KG1 (cell line): ENCODE measurements around the gene TAX1BP3.

Experiments used
- DNase-seq: peaks from one replicate; lab custom pipeline; 2025; lab: John Stamatoyannopoulos, UW

The TAX1BP3 gene

DNA sequence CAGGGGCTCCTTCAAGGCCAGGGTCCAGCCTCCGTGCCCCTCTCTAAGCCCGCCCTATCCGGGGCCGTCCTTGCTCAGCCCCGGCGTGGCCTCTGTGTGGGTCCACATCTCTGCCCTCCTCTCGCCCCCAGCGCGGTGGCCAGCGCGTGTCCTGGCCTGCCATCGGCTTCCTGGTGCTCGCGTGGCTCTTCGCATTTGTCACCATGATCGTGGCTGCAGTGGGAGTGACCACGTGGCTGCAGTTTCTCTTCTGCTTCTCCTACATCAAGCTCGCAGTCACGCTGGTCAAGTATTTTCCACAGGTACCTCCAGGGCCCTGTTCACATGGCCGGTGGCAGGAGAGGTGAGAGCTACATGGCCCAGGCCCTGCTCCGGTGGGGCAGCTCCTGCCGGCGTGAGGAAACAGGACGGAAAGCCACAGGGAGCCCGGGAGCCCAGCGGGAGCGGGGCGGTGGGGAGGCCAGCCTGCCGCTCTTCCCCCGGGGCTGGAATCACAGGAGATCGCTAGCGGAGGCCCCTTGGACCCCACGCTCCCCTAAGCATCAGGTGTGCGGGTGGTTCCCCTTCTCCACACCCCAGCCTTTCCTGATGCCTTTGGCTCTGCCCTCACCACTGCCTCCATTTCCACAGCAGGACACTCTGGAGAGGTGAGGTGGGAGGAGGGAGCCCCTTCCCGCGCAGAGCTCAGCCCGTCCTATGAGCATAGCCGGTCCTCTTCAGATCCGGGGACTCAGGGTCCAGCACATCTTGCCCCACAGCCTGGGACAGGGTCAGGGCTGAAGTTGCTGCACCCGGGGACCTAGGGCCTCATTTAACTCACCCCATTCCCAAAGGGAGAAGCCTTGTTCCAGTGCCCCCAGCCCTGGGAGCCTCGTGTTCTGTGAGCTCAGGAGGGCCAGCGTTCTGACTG is 10.2 kb downstream of the TAX1BP3 start:
- no peak for DNase-seq

GRCh38 chr17:3657588-3657869 is 10.8 kb downstream of the TAX1BP3 start:
- DNase-seq: no peak

DNA sequence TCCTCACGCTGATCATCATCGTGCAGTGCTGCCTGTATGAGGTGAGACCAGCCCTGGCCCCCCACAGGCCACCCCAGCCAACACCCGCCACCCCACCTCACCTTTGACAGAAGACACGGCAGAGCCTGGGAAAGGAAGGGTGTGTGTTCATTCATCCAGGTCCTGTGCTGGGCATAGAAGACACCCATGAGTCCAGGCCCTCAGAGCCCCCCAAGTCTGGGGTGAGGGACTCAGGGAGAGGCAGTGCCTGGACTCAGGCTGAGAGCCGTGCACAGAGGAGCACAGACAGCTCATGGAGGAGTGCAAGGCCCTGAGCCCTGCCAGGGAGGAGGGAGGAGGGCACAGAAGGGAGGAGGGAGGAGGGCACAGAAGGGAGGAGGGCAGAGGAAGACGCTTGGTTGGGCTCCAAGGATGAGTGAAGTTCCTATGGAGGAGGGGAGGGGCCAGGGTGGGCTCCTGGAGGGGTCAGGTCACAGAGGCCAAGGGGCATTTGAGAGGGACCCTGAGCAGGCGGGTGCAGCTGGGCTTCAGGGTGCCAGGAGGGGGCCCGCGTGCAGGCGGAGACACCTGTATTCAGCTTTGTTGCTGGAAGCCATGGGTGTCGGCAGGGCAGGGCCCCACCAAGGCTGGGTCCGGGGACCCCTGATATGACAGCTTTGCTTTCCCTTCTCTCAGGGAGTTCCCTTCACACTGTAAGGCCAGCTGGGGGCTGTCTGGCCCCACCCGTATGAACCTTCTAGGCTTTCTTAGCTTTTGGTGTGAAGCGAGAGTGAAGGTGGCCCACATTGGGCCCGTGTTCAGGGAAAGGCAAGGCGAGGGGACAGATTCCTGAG is 11.4 kb downstream of the TAX1BP3 start:
- DNase-seq: no peak

DNA sequence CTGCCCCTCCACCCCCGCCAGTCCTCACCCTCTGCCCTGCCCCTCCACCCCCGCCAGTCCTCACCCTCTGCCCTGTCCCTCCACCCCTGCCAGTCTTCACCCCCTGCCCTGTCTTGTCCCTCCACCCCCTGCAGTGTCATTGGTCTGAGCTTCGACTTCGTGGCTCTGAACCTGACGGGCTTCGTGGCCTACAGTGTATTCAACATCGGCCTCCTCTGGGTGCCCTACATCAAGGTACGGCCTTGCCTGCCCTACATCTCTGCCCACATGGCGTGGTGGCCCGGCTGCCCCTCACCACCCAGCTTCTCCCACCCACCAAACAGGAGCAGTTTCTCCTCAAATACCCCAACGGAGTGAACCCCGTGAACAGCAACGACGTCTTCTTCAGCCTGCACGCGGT is 12.0 kb downstream of the TAX1BP3 start:
- no peak for DNase-seq

DNA sequence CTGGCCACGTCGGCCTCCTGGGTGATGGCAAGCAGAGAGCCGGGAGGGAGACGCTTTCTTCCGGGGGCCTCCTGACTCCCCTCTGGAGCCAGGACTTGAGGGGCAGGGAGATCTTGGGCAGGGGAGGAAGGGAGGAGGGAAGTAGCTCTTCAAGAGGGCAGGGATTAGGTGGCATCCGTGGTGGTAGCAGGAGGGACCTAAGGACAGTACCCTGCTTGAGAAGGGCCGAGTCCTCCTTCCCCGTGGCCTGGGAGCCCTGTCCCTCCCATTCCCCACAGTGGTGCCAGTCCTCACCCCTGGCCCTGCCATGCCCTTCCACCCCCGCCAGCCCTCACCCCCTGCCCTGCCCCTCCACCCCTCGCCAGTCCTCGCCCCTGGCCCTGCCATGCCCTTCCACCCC is 12.6 kb downstream of the TAX1BP3 start:
- DNase-seq: no peak

DNA sequence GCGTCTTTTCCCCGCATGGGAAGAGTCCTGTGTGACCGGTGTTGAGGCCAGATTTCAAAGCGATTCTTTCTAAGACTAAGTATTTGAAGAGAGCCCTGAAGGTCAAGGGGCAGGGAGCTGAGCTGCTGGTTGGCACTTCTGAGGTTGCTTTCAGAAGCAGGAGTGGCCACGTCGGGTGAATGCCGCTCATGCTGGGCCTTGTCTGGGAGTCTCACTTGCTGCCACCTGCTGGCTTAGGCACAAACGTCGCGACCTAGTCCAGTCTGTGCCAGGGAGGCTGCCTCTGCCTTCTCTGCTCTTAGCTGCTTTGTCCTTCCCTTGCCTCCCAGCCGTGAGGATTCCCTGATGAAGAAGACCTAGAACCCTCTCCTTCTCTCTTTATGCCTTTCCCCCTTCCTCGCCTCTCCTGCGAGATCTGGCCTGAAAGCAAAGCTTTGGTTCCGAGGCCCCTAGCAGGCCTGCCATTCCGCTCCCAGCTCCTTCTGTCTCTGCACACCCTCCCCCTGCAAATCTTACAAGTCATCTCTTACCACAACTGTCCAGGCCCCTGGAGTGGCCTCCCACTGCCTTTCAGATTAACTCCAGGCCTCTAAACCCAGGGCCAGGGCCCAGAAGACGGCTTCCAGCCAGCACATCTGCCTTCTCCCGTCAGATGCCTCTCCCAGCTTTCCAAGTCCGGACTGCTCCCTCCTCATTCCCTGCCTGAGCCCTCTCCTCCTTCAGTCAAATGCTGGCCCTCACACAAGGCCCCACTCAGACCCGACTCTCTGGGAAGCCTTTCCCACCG is 20.4 kb downstream of the TAX1BP3 start:
- DNase-seq: no peak

GRCh38 chr17:3647251-3647650 is 21.1 kb downstream of the TAX1BP3 start:
- no peak for DNase-seq

DNA sequence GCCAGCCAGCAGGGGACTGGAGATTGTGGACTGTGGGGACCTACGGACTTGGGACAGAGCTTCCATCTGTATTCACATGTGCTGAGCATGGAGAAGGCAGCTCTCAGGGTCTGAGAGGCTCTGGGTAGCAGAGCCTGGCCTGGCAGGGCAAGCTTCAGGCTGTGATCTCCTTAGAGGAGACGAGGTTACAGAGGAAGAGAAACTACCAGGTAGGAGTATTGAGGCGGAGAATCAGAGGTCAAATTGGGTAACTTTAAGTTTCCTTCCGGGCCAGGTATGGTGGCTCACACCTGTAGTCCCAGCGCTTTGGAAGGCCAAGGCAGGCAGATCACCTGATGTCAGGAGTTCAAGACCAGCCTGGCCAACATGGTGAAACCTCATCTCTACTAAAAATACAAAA is 23.1 kb downstream of the TAX1BP3 start:
- no peak for DNase-seq

DNA sequence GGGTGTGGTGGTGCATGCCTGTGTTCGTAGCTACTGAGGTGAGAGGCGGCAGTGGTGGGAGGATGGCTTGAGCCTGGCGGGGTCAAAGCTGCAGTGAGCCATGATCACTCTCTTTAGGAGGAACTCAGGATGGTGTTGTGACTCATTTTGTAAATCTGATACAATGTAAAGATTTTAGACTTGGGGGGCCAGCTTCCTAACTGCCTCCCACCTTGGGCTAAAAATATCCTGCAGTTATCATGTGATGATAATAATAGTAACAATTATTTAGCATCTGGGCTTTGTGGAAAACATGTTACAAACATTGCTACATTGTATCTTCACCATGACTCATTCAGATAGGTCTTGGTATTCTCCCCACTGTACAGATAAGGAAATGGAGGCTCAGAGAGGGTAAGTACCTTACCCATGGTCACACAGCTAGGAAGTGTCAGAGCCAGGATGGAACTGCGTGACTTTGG is 24.5 kb downstream of the TAX1BP3 start:
- DNase-seq: no peak

GRCh38 chr17:3641717-3642486 is 26.5 kb downstream of the TAX1BP3 start:
- DNase-seq: no peak

DNA sequence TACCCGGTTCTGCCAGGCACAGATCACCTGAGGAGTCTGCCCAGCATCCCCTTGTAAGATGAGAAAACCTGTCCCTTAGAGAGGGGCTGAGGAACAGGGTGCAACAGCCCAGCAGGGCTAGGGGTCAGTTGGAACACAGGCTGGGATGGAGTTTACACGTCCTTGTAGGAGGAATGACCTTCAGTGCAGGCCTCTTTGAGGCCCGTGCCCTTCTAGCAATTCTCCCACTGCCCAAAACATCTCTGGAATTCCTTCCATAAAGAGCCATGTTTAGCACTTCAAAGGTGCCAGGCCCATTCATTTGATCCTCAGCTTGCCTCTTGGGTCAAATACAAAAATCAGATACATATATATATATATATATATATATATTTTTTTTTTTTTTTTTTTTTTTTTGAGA is 27.4 kb downstream of the TAX1BP3 start:
- DNase-seq: no peak

DNA sequence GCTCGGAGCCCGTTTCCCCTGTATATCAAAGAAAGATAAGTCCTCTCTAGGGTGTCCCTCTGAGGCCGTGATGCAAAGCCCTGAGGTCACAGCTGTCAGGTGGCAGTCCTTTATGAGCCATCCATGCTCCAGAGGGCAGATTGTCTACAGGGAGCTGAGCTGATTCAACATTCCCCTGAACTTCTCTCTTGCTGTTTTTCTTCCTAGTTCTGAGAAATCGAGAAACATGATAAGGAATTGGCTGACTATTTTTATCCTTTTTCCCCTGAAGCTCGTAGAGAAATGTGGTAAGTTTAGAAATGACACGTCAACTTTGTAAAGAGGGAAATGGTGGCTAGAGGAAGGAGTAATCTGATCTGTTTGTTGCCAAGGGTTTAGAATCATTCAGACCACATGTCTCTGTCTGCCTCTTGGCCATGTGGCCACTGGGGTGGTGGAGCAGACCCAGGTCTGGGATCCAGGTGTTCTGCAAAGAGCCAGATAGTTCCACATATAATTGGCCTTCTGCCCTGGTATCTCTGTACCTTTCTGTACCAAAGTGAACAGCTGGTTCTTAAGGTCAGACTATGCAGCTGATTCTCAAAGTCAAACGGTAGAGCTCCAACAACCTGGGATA is 28.3 kb downstream of the TAX1BP3 start:
- peak; percentile 1 for DNase-seq

DNA sequence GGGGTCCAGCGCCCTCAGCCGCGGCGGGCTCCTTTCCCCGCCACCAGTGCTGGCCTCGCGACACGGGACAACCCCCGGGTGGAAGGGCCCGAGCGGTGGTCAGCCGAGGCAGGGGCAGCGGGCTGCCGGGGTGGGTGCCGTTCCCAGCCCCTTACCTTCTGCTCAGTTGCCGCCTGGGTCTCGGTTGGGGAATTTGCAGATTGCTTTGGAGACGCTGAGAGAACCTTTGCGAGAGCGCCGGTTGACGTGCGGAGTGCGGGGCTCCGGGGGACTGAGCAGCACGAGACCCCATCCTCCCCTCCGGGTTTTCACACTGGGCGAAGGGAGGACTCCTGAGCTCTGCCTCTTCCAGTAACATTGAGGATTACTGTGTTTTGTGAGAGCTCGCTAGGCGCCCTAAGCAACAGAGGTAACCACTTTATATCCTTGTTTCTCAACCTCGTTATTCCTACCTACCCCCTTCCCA is 31.4 kb downstream of the TAX1BP3 start:
- no peak for DNase-seq

DNA sequence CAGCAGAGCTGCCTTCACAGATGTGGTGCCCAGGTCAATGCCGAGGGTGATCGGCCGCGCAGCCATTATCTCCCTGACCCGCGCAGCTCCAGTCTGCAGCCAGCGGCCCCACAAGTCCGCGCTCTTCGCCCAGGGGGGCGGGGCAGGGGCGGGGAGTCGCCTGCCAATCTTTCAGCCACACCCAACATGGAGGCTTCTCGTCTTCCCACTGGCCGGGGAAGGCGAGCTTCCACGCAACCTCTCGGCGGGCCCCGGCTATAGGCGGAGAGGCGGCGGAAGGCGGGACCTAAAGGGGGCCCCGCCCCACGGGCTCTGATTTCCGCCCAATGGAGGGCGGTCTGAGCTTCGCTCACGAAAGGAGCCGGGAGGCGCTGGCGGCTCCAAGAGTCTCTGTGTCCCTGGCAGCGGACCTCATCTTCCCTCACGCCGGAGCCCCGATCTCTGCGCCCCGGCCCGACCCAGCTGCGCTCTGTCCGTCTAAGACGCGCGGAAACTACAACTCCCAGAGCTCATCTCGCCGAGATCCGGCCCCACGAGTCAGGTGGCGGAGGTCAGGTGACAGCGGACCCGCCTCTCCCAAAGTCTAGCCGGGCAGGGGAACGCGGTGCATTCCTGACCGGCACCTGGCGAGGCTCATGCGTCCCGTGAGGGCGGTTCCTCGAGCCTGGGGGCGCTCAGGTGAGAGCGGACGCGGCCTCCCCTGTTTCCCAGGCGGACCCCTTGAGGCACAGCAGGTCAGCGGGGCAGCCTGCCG is 32.0 kb downstream of the TAX1BP3 start, which contains the start of the genes CTNS and SHPK:
CTNS (plus strand) TSS at position 607 of the 754 bp plus-strand sequence. CDS start 3,447 bp downstream, outside the sequence.
SHPK (minus strand) TSS at position 97 of the 754 bp plus-strand sequence; CDS start at position 66, 31 bp downstream.
- DNase-seq: peak; percentile 67

DNA sequence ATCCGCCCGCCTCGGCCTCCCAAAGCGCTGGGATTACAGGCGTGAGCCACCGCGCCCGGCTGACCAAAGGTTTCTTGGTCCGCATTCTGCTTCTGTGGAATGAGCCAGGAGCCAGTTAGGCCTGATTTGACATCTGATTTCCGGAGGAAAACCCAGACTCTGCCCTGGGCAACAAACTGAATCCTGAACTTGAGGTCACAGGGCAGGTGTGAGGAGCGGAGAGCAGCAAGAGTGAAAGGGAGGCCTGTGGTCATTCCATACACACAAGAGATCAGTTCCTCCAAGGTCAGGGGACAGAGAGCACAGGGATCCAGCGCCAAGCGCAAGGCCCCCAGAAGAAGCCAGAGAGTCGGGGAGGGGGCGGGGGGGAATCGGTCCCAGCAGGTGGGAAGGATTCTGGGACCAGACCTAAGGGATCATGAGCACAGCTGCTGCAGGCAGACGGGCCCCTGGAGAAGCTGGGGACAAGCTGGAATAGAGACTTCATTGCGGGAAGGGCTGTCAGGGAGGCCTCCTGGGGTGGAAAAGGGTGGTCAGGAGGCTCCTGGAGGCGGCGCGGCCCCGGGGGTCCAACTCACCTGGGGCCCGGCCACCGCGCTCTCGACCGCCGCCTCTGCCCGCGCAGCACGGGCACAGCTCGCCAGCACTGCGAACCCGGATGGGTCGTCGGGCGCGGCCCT is 32.8 kb downstream of the TAX1BP3 start:
- no peak for DNase-seq

DNA sequence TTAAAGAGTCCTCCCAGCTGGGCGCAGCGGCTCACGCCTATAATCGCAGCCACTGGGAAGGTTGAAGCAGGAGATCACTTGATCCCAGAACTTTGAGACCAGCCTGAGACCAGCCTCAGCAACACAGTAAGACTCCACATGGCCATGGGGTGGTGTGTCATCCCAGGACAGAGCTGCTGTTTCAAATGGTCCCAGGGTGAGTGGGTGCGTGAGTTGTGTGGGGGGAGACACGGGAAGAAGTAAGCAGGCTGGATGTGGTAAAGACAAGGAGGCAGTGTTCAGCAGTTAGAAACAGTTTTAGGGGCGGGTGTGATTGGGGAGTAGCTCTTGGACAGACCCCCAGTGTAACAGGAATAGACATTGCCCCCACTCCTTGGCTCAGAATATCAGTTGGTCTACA is 36.1 kb downstream of the TAX1BP3 start:
- no peak for DNase-seq

DNA sequence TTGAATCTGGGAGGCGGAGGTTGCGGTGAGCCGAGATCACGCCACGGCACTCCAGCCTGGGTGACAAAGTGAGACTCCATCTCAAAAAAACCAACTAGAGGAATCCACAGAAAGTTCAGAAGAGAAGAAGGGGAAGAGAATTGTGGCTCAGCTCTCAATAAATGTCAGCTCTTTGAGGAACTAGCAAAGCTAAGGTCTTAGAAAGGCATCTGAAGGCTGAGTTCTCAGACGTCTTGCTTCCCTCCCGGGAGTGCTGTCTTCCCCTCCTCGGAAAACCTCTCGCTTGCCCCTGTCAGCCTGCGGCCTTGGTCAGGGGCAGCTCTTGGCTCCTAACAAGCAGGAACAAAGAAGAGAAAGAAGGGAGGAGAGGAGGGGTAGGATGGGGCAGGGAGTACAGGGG is 37.6 kb downstream of the TAX1BP3 start:
- DNase-seq: no peak

- DNase-seq: no peak
Observed at GRCh38 chr17:3627769-3628167, 40.6 kb downstream of the TAX1BP3 start.
